Measurements from ENCODE around the gene ATP2C2.

DNA sequence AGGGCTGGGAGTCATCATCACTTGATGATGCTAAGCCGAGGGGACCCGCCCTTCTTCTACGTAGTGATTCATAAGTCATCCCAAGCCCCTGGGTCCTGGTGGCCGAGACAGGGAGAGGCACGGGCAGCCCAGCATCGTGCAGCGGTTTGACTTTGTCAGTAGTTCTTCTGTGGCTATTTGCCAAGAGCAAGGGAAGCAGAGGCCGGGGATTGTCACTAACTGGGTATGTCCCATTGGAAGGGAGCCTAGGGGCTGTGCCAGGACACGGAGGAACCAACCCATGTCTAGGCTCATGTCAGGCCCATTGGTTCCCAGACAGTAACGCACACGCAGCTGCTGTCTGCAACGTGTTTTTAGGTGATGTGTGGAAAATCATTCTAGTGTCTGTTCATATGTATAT is 58.5 kb downstream of the ATP2C2 start:
- TF ChIP-seq, protein P1, sequence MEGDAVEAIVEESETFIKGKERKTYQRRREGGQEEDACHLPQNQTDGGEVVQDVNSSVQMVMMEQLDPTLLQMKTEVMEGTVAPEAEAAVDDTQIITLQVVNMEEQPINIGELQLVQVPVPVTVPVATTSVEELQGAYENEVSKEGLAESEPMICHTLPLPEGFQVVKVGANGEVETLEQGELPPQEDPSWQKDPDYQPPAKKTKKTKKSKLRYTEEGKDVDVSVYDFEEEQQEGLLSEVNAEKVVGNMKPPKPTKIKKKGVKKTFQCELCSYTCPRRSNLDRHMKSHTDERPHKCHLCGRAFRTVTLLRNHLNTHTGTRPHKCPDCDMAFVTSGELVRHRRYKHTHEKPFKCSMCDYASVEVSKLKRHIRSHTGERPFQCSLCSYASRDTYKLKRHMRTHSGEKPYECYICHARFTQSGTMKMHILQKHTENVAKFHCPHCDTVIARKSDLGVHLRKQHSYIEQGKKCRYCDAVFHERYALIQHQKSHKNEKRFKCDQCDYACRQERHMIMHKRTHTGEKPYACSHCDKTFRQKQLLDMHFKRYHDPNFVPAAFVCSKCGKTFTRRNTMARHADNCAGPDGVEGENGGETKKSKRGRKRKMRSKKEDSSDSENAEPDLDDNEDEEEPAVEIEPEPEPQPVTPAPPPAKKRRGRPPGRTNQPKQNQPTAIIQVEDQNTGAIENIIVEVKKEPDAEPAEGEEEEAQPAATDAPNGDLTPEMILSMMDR (conservative IDR thresholded peaks at IDR 0.05; ENCODE audit: low read depth in 2 of 2) = no peak
- TF ChIP-seq POLR2AphosphoS5 (IDR thresholded peaks at IDR 0.05; ENCODE audit: low read depth) (no peak), CREB1 (CRISPR knock-in tag; IDR thresholded peaks at IDR 0.05; ENCODE audit: low read depth) (no peak), EZH2 (IDR thresholded peaks at IDR 0.05; ENCODE audit: low read depth, unreplicated experiment) (no peak), EZH2phosphoT487 (IDR thresholded peaks at IDR 0.05; ENCODE audit: unreplicated experiment) (no peak), JUNB (IDR thresholded peaks at IDR 0.05; ENCODE audit: unreplicated experiment) (no peak)
- TF ChIP-seq, protein P2, sequence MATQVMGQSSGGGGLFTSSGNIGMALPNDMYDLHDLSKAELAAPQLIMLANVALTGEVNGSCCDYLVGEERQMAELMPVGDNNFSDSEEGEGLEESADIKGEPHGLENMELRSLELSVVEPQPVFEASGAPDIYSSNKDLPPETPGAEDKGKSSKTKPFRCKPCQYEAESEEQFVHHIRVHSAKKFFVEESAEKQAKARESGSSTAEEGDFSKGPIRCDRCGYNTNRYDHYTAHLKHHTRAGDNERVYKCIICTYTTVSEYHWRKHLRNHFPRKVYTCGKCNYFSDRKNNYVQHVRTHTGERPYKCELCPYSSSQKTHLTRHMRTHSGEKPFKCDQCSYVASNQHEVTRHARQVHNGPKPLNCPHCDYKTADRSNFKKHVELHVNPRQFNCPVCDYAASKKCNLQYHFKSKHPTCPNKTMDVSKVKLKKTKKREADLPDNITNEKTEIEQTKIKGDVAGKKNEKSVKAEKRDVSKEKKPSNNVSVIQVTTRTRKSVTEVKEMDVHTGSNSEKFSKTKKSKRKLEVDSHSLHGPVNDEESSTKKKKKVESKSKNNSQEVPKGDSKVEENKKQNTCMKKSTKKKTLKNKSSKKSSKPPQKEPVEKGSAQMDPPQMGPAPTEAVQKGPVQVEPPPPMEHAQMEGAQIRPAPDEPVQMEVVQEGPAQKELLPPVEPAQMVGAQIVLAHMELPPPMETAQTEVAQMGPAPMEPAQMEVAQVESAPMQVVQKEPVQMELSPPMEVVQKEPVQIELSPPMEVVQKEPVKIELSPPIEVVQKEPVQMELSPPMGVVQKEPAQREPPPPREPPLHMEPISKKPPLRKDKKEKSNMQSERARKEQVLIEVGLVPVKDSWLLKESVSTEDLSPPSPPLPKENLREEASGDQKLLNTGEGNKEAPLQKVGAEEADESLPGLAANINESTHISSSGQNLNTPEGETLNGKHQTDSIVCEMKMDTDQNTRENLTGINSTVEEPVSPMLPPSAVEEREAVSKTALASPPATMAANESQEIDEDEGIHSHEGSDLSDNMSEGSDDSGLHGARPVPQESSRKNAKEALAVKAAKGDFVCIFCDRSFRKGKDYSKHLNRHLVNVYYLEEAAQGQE (IDR thresholded peaks at IDR 0.05; ENCODE audit: unreplicated experiment) = no peak
